ENCODE measurements around the gene DYRK1B. TPM values are rescaled to one million over a fixed set of nuclear protein-coding genes. Genes with fewer than 3 reads are reported as not detected.
A peak's percentile ranks its signal among the peaks of the same experiment; 100 is the strongest.

DYRK1B gene
- polyA plus RNA-seq, 2 of the 4 experiments (the other 2 are of a cell fraction) = 13.8 to 18.6 TPM

DNA sequence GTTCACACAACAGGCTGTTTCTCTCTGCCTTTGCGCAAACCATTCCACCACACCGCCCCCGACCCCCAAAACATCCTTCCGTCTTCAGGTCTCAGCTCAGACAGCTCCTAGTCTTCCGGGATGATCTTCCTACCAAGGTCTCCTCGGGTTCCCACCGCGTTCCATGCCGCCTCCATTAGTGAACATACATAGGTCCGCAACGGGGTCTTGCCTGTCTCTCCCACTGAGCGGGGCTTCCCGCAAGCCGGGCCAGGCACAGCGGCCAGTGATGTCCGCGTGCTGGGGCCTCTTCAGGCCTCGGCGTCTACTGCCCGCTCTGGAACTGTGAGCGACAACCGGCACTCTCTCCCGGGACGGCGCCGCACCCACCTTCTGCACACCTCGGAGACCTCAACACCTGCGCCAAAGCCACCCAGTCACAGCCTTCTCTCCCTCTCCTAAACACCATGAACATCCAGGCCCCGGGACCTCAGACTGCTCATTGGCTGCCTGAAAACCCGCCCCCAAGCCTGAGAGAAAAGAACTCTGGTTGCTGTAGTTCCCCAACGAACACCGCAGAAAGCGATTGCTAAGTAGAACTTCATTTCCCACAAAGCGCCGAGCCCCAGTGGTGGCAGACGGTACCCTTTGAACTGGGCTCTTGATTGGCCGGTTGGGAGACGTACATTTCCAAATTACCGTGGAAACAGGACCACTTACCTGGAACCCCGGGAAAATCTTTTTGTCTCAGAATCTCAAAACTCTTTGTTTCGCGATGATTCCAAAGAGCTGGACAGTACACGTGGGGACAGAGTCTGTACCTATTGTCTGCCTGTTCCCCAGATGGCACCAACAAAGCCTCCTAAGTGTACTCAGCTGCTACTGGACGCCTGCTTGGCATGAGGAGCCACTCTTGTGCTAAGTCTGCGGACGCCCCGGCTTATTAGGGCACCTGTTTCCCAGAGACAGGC, 9.5 kb downstream of the DYRK1B start:
- WGBS (ENCODE audit: missing lambda C conversion rate) = 90% methylated on average over 47 of the region's 47 CpGs
- TF ChIP-seq ZNF302 (CRISPR knock-in tag; IDR thresholded peaks at IDR 0.05) = no peak
- no peak for TF ChIP-seq RAD21 (conservative IDR thresholded peaks at IDR 0.05 in 1 of 2, IDR thresholded peaks at IDR 0.05 in 1 of 2)
- TF ChIP-seq NR3C1 (IDR thresholded peaks at IDR 0.05) = no peak
- TF ChIP-seq, protein P1, sequence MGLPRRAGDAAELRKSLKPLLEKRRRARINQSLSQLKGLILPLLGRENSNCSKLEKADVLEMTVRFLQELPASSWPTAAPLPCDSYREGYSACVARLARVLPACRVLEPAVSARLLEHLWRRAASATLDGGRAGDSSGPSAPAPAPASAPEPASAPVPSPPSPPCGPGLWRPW (IDR thresholded peaks at IDR 0.05) = no peak
- TF ChIP-seq, protein P2, sequence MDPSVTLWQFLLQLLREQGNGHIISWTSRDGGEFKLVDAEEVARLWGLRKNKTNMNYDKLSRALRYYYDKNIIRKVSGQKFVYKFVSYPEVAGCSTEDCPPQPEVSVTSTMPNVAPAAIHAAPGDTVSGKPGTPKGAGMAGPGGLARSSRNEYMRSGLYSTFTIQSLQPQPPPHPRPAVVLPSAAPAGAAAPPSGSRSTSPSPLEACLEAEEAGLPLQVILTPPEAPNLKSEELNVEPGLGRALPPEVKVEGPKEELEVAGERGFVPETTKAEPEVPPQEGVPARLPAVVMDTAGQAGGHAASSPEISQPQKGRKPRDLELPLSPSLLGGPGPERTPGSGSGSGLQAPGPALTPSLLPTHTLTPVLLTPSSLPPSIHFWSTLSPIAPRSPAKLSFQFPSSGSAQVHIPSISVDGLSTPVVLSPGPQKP (IDR thresholded peaks at IDR 0.05; ENCODE audit: low read depth, low read length) = no peak
- FAIRE-seq (peak; percentile 46), DNase-seq (ENCODE audit: low read depth in 1 of 2, low spot score in 1 of 2) (no peak), ATAC-seq (peak in 1 of 2 experiments; percentile 21; a peak in 3 of 6 replicates)
- Histone ChIP-seq H3K4me2 (no peak overlapping the region), H3K27ac (no peak overlapping the region), H3K9me3 (0 out of 3 replicates have a peak, but pooled peaks cover 2% of the 10 kb centered on the region), H3K4me3 (no peak overlapping the region), H3K4me1 (no peaks in the 10 kb centered on the region)
- POLR2A ChIA-PET = interaction anchor here (1.8 kb wide), 1 partner anchor 9 kb away, joined by 5 read pairs; no protein-coding TSS in a partner anchor
- CTCF ChIA-PET = interaction anchor here (0.8 to 9.2 kb wide), 9 partner anchors 18 to 720 kb away, joined by 3 to 64 read pairs (median 4); partner anchors contain the start of genes FBL and PSMC4

DNA sequence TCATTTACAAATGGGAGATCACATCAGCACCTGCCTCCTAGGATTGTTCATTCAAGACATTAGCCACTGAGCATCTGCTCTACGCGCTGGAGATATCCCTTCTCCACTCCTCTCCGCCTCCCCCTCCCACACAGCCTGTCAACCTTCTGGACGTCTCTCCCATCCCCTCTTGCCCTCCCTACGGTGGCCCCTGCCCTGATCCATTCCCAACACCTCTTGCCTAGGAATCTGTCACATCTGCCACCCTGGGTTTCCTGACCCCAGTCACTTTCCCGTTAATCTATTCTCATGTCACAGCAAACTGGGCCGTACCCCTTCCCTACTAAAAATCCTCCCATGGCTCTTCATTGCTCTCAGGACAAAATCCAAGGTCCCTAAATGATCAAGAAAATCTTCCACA, 10.3 kb downstream of the DYRK1B start:
- ATAC-seq (peak in 1 of 2 experiments; percentile 3; a peak in 1 of 6 replicates), DNase-seq (ENCODE audit: low read depth in 1 of 2, low spot score in 1 of 2) (no peak), FAIRE-seq (no peak)
- Histone ChIP-seq H3K4me3 (no peak overlapping the region), H3K9me3 (0 out of 3 replicates have a peak, but pooled peaks cover 2% of the 10 kb centered on the region), H3K4me1 (no peaks in the 10 kb centered on the region), H3K4me2 (no peak overlapping the region), H3K27ac (no peak overlapping the region)
- CTCF ChIA-PET = interaction anchor here (1.3 to 9.2 kb wide), 4 partner anchors 17 to 31 kb away, joined by 3 to 64 read pairs (median 6); partner anchors contain the start of gene FBL
- POLR2A ChIA-PET = interaction anchor here (1.8 kb wide), 1 partner anchor 10 kb away, joined by 5 read pairs; no protein-coding TSS in a partner anchor
- WGBS (ENCODE audit: missing lambda C conversion rate) = 95% methylated on average over 7 of the region's 7 CpGs
- no peak for TF ChIP-seq ZSCAN20 (CRISPR knock-in tag; IDR thresholded peaks at IDR 0.05)
- no peak for TF ChIP-seq EP300 (IDR thresholded peaks at IDR 0.05)
- no peak for TF ChIP-seq EHMT2 (IDR thresholded peaks at IDR 0.05; ENCODE audit: low read depth)
- no peak for TF ChIP-seq SMC3 (IDR thresholded peaks at IDR 0.05)
- TF ChIP-seq FOXS1 (CRISPR knock-in tag; IDR thresholded peaks at IDR 0.05) = no peak
- TF ChIP-seq, protein P3, sequence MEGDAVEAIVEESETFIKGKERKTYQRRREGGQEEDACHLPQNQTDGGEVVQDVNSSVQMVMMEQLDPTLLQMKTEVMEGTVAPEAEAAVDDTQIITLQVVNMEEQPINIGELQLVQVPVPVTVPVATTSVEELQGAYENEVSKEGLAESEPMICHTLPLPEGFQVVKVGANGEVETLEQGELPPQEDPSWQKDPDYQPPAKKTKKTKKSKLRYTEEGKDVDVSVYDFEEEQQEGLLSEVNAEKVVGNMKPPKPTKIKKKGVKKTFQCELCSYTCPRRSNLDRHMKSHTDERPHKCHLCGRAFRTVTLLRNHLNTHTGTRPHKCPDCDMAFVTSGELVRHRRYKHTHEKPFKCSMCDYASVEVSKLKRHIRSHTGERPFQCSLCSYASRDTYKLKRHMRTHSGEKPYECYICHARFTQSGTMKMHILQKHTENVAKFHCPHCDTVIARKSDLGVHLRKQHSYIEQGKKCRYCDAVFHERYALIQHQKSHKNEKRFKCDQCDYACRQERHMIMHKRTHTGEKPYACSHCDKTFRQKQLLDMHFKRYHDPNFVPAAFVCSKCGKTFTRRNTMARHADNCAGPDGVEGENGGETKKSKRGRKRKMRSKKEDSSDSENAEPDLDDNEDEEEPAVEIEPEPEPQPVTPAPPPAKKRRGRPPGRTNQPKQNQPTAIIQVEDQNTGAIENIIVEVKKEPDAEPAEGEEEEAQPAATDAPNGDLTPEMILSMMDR (IDR thresholded peaks at IDR 0.05) = no peak
- TF ChIP-seq RCOR1 (IDR thresholded peaks at IDR 0.05; ENCODE audit: low read depth, low read length) = no peak
- TF ChIP-seq, protein P4, sequence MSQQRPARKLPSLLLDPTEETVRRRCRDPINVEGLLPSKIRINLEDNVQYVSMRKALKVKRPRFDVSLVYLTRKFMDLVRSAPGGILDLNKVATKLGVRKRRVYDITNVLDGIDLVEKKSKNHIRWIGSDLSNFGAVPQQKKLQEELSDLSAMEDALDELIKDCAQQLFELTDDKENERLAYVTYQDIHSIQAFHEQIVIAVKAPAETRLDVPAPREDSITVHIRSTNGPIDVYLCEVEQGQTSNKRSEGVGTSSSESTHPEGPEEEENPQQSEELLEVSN (IDR thresholded peaks at IDR 0.05; ENCODE audit: borderline replicate concordance, low read depth) = no peak
- no peak for TF ChIP-seq TFCP2L1 (CRISPR knock-in tag; IDR thresholded peaks at IDR 0.05)
- no peak for TF ChIP-seq MAZ (IDR thresholded peaks at IDR 0.05; ENCODE audit: borderline replicate concordance, low read depth, low read length)
- TF ChIP-seq, protein P5, sequence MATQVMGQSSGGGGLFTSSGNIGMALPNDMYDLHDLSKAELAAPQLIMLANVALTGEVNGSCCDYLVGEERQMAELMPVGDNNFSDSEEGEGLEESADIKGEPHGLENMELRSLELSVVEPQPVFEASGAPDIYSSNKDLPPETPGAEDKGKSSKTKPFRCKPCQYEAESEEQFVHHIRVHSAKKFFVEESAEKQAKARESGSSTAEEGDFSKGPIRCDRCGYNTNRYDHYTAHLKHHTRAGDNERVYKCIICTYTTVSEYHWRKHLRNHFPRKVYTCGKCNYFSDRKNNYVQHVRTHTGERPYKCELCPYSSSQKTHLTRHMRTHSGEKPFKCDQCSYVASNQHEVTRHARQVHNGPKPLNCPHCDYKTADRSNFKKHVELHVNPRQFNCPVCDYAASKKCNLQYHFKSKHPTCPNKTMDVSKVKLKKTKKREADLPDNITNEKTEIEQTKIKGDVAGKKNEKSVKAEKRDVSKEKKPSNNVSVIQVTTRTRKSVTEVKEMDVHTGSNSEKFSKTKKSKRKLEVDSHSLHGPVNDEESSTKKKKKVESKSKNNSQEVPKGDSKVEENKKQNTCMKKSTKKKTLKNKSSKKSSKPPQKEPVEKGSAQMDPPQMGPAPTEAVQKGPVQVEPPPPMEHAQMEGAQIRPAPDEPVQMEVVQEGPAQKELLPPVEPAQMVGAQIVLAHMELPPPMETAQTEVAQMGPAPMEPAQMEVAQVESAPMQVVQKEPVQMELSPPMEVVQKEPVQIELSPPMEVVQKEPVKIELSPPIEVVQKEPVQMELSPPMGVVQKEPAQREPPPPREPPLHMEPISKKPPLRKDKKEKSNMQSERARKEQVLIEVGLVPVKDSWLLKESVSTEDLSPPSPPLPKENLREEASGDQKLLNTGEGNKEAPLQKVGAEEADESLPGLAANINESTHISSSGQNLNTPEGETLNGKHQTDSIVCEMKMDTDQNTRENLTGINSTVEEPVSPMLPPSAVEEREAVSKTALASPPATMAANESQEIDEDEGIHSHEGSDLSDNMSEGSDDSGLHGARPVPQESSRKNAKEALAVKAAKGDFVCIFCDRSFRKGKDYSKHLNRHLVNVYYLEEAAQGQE (IDR thresholded peaks at IDR 0.05) = no peak
- TF ChIP-seq, protein P6, sequence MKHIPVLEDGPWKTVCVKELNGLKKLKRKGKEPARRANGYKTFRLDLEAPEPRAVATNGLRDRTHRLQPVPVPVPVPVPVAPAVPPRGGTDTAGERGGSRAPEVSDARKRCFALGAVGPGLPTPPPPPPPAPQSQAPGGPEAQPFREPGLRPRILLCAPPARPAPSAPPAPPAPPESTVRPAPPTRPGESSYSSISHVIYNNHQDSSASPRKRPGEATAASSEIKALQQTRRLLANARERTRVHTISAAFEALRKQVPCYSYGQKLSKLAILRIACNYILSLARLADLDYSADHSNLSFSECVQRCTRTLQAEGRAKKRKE (CRISPR knock-in tag; IDR thresholded peaks at IDR 0.05; ENCODE audit: low read depth) = no peak
- no peak for TF ChIP-seq KDM5A (IDR thresholded peaks at IDR 0.05)
- TF ChIP-seq, protein P7, sequence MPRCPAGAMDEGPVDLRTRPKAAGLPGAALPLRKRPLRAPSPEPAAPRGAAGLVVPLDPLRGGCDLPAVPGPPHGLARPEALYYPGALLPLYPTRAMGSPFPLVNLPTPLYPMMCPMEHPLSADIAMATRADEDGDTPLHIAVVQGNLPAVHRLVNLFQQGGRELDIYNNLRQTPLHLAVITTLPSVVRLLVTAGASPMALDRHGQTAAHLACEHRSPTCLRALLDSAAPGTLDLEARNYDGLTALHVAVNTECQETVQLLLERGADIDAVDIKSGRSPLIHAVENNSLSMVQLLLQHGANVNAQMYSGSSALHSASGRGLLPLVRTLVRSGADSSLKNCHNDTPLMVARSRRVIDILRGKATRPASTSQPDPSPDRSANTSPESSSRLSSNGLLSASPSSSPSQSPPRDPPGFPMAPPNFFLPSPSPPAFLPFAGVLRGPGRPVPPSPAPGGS (IDR thresholded peaks at IDR 0.05) = no peak
